Motor neuron (in vitro differentiated cells): ENCODE measurements around the gene RIT1. TPM values are rescaled to one million over a fixed set of nuclear protein-coding genes. Genes with fewer than 3 reads are reported as not detected.
"Not testable (repeated sequence)": the region's sequence is repeated elsewhere in the genome, so short reads cannot be mapped to it uniquely, and the experiment has no call there.

Experiments used
- ATAC-seq, 8 experiments: fragments of 200-7000 bp; cut with Tn5 transposase; replicated peaks in 6 of 8; 2 replicates each; pipeline ENCODE4 v1.8.0; 2021; ENCODE audit warnings: mild to moderate bottlenecking in 8 of 8, moderate library complexity in 8 of 8
- H3K27ac ChIP-seq, 2 donors: fragments of 250-450 bp; sonication (Bioruptor Pico); 2 replicates each; pipeline ENCODE4 v1.9.0; 2021; ENCODE audit warnings: antibody characterized with exemption in 2 of 2, mild to moderate bottlenecking in 2 of 2, moderate library complexity in 1 of 2
- H3K4me1 ChIP-seq, 2 donors: fragments of 250-450 bp; sonication (Bioruptor Pico); replicated peaks in 1 of 2; 2 replicates each; pipeline ENCODE4 v1.6.1; 2021; ENCODE audit warnings: antibody characterized with exemption in 2 of 2, mild to moderate bottlenecking in 2 of 2, moderate library complexity in 1 of 2
- H3K4me3 ChIP-seq, 5 donors: fragments of 250-450 bp; sonication (Bioruptor Pico); 2 replicates each; pipeline ENCODE4 v1.9.0; 2021; ENCODE audit warnings: antibody characterized with exemption in 5 of 5, mild to moderate bottlenecking in 5 of 5, moderate library complexity in 4 of 5
- WGBS, 10 experiments: fragments of 450-650 bp; shearing (Covaris generic); methylation state at CpG; one replicate each; pipeline ENCODE4 v1.0.0; 2022; 5-methylcytosine and 5-hydroxymethylcytosine counted together
- in situ Hi-C, 9 experiments: fragments of 400-800 bp; cut with MboI; loops; one replicate each; pipeline ENCODE4 v1.15.0; 2021; ENCODE audit warnings: low sequenced_read_pairs in 9 of 9, low pct_unique_long_range_greater_than_20kb in 2 of 9; ENCODE audit not compliant: unreplicated experiment in 9 of 9
- total RNA-seq, 8 experiments: library from RNA; unstranded; fragments of 300-600 nt; gene quantifications; 2 replicates each; pipeline versions ENCODE4 v1.2.3 to v1.2.4, GENCODE V29; 2022

RIT1 gene
- total RNA-seq, 8 experiments from 2014 or later = 15.4 to 41.8 (median 28.1) TPM

GRCh38 chr1:155898888-155899287, 12.3 kb downstream of the RIT1 start:
- in situ Hi-C loops = no loop called here
- no peak overlapping the region for H3K27ac ChIP-seq
- WGBS, 10 experiments = 15 to 100% (median 87%) methylated on average over 1 to 2 of the region's 2 CpGs
- H3K4me1 ChIP-seq = no peaks in the 10 kb centered on the region
- no peak overlapping the region for H3K4me3 ChIP-seq
- peak in 3 of 8 experiments; percentile 52 to 92 (median 86) for ATAC-seq

GRCh38 chr1:155897746-155898145, 13.4 kb downstream of the RIT1 start:
- no peak overlapping the region for H3K27ac ChIP-seq
- in situ Hi-C loops = no loop called here
- no peak for ATAC-seq
- H3K4me3 ChIP-seq = no peak overlapping the region
- H3K4me1 ChIP-seq = peaks cover 0 to 3% of the 10 kb centered on the region in 2 donors
- WGBS, 10 experiments = 13 to 100% (median 87%) methylated on average over 1 of the region's 1 CpG; no CpG with 5 or more reads in 2 of the 10 experiments

- WGBS, 10 experiments = 96 to 100% (median 100%) methylated on average over 3 to 6 of the region's 8 CpGs; no CpG with 5 or more reads in 5 of the 10 experiments
- ATAC-seq, H3K4me1 ChIP-seq, H3K27ac ChIP-seq, H3K4me3 ChIP-seq, in situ Hi-C loops: not testable (repeated sequence)
Measured at GRCh38 chr1:155896476-155896875, 14.7 kb downstream of the RIT1 start.

GRCh38 chr1:155895617-155896016, 15.5 kb downstream of the RIT1 start:
- H3K4me3 ChIP-seq, in situ Hi-C loops, ATAC-seq, H3K27ac ChIP-seq, H3K4me1 ChIP-seq: not testable (repeated sequence)
- WGBS, 10 experiments = 89 to 100% (median 96%) methylated on average over 1 to 6 of the region's 6 CpGs; no CpG with 5 or more reads in 3 of the 10 experiments

- Histone ChIP-seq H3K27ac (no peak overlapping the region), H3K4me1 (peaks cover 0 to 5% of the 10 kb centered on the region in 2 donors), H3K4me3 (no peak overlapping the region)
- 38 to 94% (median 81%) methylated on average over 2 to 10 of the region's 10 CpGs; no CpG with 5 or more reads in 2 of the 10 experiments for WGBS, 10 experiments
- peak; percentile 23 to 70 (median 54) for ATAC-seq
- in situ Hi-C loops = no loop called here
Measured at GRCh38 chr1:155893389-155894142, 17.6 kb downstream of the RIT1 start.

GRCh38 chr1:155892796-155893195, 18.4 kb downstream of the RIT1 start:
- Histone ChIP-seq H3K4me3 (no peak overlapping the region), H3K27ac (no peak overlapping the region), H3K4me1 (peaks cover 0 to 5% of the 10 kb centered on the region in 2 donors)
- 0 to 100% (median 59%) methylated on average over 1 to 3 of the region's 3 CpGs; no CpG with 5 or more reads in 1 of the 10 experiments for WGBS, 10 experiments
- in situ Hi-C loops = no loop called here
- peak; percentile 9 to 84 (median 46) for ATAC-seq

GRCh38 chr1:155890251-155890650, 20.9 kb downstream of the RIT1 start:
- H3K27ac ChIP-seq = no peak overlapping the region
- in situ Hi-C loops = no loop called here
- no peak for ATAC-seq
- H3K4me1 ChIP-seq = peaks cover 0 to 5% of the 10 kb centered on the region in 2 donors
- H3K4me3 ChIP-seq = no peak overlapping the region
- 36 to 100% (median 76%) methylated on average over 1 to 3 of the region's 3 CpGs; no CpG with 5 or more reads in 1 of the 10 experiments for WGBS, 10 experiments

- Histone ChIP-seq H3K27ac (no peak overlapping the region), H3K4me1 (peaks cover 0 to 5% of the 10 kb centered on the region in 2 donors), H3K4me3 (no peak overlapping the region)
- ATAC-seq = no peak
- 46 to 100% (median 89%) methylated on average over 1 to 2 of the region's 2 CpGs for WGBS, 10 experiments
- in situ Hi-C loops = no loop called here
Measured at GRCh38 chr1:155889566-155889965, 21.6 kb downstream of the RIT1 start.

- Histone ChIP-seq H3K27ac (no peak overlapping the region), H3K4me1 (peaks cover 0 to 5% of the 10 kb centered on the region in 2 donors), H3K4me3 (no peak overlapping the region)
- WGBS, 10 experiments = 81 to 100% (median 93%) methylated on average over 2 to 5 of the region's 5 CpGs; no CpG with 5 or more reads in 3 of the 10 experiments
- no peak for ATAC-seq
- in situ Hi-C loops = no loop called here
Measured at GRCh38 chr1:155888481-155888880, 22.7 kb downstream of the RIT1 start.

GRCh38 chr1:155884982-155885381, 26.2 kb downstream of the RIT1 start:
- in situ Hi-C loops = no loop called here
- H3K4me1 ChIP-seq = no peaks in the 10 kb centered on the region
- H3K27ac ChIP-seq = no peak overlapping the region
- peak in 4 of 8 experiments; percentile 63 to 85 (median 68) for ATAC-seq
- H3K4me3 ChIP-seq = no peak overlapping the region

GRCh38 chr1:155884031-155884960, 26.9 kb downstream of the RIT1 start:
- WGBS, 10 experiments = 73 to 100% (median 80%) methylated on average over 1 to 9 of the region's 9 CpGs; no CpG with 5 or more reads in 1 of the 10 experiments
- peak in 3 of 8 experiments; percentile 35 to 50 (median 36) for ATAC-seq
- Histone ChIP-seq H3K27ac (no peak overlapping the region), H3K4me3 (no peak overlapping the region), H3K4me1 (no peaks in the 10 kb centered on the region)
- in situ Hi-C loops = no loop called here

- Histone ChIP-seq H3K4me1 (no peaks in the 10 kb centered on the region), H3K27ac (no peak overlapping the region), H3K4me3 (no peak overlapping the region)
- 36 to 100% (median 94%) methylated on average over 1 to 2 of the region's 2 CpGs; no CpG with 5 or more reads in 1 of the 10 experiments for WGBS, 10 experiments
- in situ Hi-C loops = no loop called here
- ATAC-seq = no peak
Measured at GRCh38 chr1:155882766-155883165, 28.4 kb downstream of the RIT1 start.

GRCh38 chr1:155882235-155882634, 28.9 kb downstream of the RIT1 start:
- Histone ChIP-seq H3K27ac (no peak overlapping the region), H3K4me1 (no peaks in the 10 kb centered on the region), H3K4me3 (no peak overlapping the region)
- in situ Hi-C loops = no loop called here
- ATAC-seq = no peak
